Cardiac muscle cell (in vitro differentiated cells and primary cell): ENCODE data around the gene CLCN3. TPM values are rescaled to one million over a fixed set of nuclear protein-coding genes. Genes with fewer than 3 reads are reported as not detected.

ENCODE experiments used
- DNase-seq, 2 donors: peaks; one replicate each; pipeline versions ENCODE4 v3.0.0 to v3.0.0-alpha.2; 2010 to 2017; ENCODE audit warnings: low read depth in 1 of 2, low spot score in 1 of 2
- H3K27ac ChIP-seq: fragments of 200-600 bp; sonication (generic); 2 replicates; pipeline ENCODE4 v1.5.1; 2016
- H3K27me3 ChIP-seq: fragments of 200-600 bp; sonication (generic); 2 replicates; pipeline ENCODE4 v1.6.0; 2016; ENCODE audit warnings: control low read depth
- H3K36me3 ChIP-seq: fragments of 200-600 bp; sonication (generic); 2 replicates; pipeline ENCODE4 v1.5.1; 2016; ENCODE audit warnings: control low read depth
- H3K4me1 ChIP-seq: fragments of 200-600 bp; sonication (generic); 2 replicates; pipeline ENCODE4 v1.8.1; 2017; ENCODE audit warnings: low read depth, mild to moderate bottlenecking, mixed run types
- H3K4me3 ChIP-seq: fragments of 200-600 bp; sonication (generic); 2 replicates; pipeline ENCODE4 v1.5.1; 2016; ENCODE audit warnings: mild to moderate bottlenecking
- H3K9me3 ChIP-seq: fragments of 200-600 bp; sonication (generic); 2 replicates; pipeline ENCODE4 v1.5.1; 2017; ENCODE audit warnings: low read depth, mild to moderate bottlenecking, control low read depth
- CTCF ChIP-seq: IDR thresholded peaks from 2 replicates; pipeline ENCODE4 v1.5.1; 2012; ENCODE audit warnings: low read depth, mild to moderate bottlenecking, low read length
- polyA plus RNA-seq: library from polyadenylated mRNA; unstranded; fragments of >200 nt; fragmentation: Nextera tagmentation; extraction: Ambion mirVana; gene quantifications from 2 replicates; pipeline ENCODE4 v1.2.1, GENCODE V29; 2016
- total RNA-seq: library from RNA; depleted of rRNA; stranded (reverse); fragments of >200 nt; gene quantifications from 2 replicates; pipeline ENCODE4 v1.2.3, GENCODE V29; 2016

The CLCN3 gene
- total and polyA plus RNA-seq, 2 experiments from 2014 or later = 22.4 to 48.7 TPM

GRCh38 chr4:169690787-169691186 lies 70.4 kb downstream of the CLCN3 start:
- Histone ChIP-seq H3K27ac (no peak overlapping the region), H3K36me3 (peaks cover 34% of the 10 kb centered on the region), H3K4me3 (no peak overlapping the region), H3K9me3 (no peaks in the 10 kb centered on the region), H3K4me1 (no peaks in the 10 kb centered on the region), H3K27me3 (no peaks in the 10 kb centered on the region)
- no peak for DNase-seq
- TF ChIP-seq CTCF = no peak

DNA sequence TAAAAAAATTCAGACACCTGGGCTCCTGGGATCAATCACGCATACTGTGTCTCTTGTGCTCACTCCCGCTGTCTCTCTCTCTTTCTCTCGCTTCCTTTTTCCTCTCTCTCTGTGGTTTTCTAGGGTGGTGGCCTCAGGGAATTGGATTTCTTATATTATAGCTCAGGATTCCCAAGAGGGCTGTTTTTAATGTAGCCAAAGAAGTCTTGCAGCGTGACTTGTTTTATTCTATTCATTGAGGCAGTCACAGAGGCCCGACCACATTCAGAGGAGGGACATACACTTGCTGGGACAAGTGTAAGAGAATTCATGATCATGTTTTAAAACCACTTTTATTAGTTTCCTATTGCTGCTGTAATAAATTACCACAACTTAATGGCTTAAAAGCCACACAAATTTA lies 78.0 kb downstream of the CLCN3 start:
- no peak overlapping the region for H3K4me3 ChIP-seq
- no peak overlapping the region for H3K27ac ChIP-seq
- no peak for TF ChIP-seq CTCF
- H3K9me3 ChIP-seq = no peaks in the 10 kb centered on the region
- no peak for DNase-seq
- no peaks in the 10 kb centered on the region for H3K4me1 ChIP-seq
- no peaks in the 10 kb centered on the region for H3K27me3 ChIP-seq
- peaks cover 30% of the 10 kb centered on the region for H3K36me3 ChIP-seq

DNA sequence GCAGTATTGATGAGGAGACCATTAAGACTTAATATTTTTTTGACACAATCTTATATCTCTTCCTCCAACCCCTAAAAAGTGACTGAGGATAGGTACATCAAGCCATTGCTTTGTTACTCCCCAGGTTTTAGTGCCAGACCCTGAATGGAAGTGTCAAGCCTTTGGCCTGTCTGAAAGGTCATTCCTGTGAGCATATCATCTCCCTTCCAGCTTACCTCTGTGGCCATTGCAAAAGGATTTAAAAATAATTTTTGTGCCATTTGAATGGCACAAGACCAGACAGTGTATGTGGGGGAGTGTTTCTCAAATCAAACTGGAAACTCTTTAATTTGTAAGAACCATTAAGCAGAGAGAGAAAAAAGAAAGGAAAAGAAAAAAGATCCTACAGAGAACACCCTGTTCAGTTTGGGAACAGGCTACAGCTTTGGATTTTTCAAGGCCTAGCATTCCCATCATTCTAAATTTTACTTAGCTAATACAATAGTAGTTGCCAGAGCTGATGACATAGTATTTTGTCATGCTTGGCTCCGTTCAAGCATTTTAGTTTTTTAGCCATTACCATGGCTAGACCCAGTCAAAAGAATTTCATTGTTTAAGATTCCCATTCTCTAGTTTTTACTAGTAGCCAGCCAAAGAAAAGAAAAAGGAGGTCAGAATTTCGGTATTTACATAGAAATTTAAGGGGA lies 87.7 kb downstream of the CLCN3 start:
- Histone ChIP-seq H3K27ac (no peak overlapping the region), H3K9me3 (no peaks in the 10 kb centered on the region), H3K27me3 (no peaks in the 10 kb centered on the region), H3K4me3 (no peak overlapping the region), H3K36me3 (peaks cover 9% of the 10 kb centered on the region), H3K4me1 (no peaks in the 10 kb centered on the region)
- no peak for TF ChIP-seq CTCF
- peak in 1 of 2 donors; percentile 22 for DNase-seq

DNA sequence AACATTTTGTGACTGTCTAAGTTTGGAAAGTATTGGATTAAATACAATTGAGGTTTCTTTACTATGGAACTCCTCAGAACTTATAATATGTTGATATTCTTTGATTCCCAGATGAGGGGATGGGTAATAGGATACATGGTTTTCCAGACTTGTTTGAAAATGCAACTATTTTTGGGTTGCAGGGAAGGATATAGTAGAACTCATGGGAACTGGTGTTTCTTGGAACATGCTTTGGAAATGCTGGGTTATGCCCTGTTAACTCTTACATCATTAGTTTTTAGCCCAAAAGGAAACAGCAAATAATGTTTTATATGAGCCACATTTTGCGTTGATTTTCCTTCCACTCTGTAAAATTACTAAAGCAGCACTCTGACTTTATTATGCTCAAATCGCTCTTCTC lies 95.4 kb downstream of the CLCN3 start:
- H3K4me1 ChIP-seq = no peaks in the 10 kb centered on the region
- no peak overlapping the region for H3K4me3 ChIP-seq
- no peaks in the 10 kb centered on the region for H3K27me3 ChIP-seq
- TF ChIP-seq CTCF = no peak
- H3K36me3 ChIP-seq = peaks cover 18% of the 10 kb centered on the region
- H3K27ac ChIP-seq = no peak overlapping the region
- DNase-seq = no peak
- H3K9me3 ChIP-seq = no peaks in the 10 kb centered on the region

DNA sequence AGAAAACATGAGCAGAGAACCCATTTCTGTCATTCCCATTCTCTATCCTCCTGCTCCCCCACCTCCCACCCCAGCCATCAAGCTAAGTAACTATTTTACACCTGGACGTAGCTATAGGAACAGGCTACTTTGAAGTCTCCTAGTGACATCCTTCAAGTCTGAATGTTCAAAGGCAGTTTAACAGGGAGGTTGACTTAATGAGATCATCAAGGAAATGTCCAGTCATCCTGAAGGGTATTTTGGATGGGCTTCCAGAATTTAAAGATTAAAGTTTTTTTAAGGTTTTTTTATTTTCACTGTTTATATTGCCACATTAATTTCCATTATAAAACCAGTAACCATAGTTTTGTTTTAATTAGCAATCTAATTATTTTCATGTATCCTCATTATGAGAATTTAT lies 96.3 kb downstream of the CLCN3 start:
- peaks cover 18% of the 10 kb centered on the region for H3K36me3 ChIP-seq
- H3K27me3 ChIP-seq = no peaks in the 10 kb centered on the region
- no peak overlapping the region for H3K27ac ChIP-seq
- no peaks in the 10 kb centered on the region for H3K4me1 ChIP-seq
- H3K4me3 ChIP-seq = no peak overlapping the region
- no peak for DNase-seq
- H3K9me3 ChIP-seq = no peaks in the 10 kb centered on the region
- no peak for TF ChIP-seq CTCF
